Upper lobe of left lung (tissue), 4 donors: ENCODE measurements around the gene ITPK1.

Experiments
- CTCF ChIP-seq, 6 experiments: fragments of 450-650 bp in 4 of 6; fragments of 200-600 bp in 2 of 6; sonication (generic) in 2 of 6; IDR thresholded peaks; one replicate each; pipeline ENCODE4 v1.5.1; 2016 to 2019; ENCODE audit warnings: antibody characterized with exemption in 6 of 6
- EP300 ChIP-seq, 4 donors: sonication (generic); formaldehyde crosslinking; IDR thresholded peaks; one replicate each; pipeline ENCODE4 v1.5.1; 2017; ENCODE audit warnings: antibody characterized with exemption in 4 of 4, control low read depth in 2 of 4
- POLR2A ChIP-seq, 4 donors: fragments of 450-650 bp; IDR thresholded peaks; one replicate each; pipeline ENCODE4 v1.5.1; 2016 to 2017; ENCODE audit warnings: antibody characterized with exemption in 4 of 4, mild to moderate bottlenecking in 2 of 4
- POLR2AphosphoS5 ChIP-seq, 2 donors: sonication (generic); formaldehyde crosslinking; IDR thresholded peaks; one replicate each; pipeline ENCODE4 v1.5.1; 2017; ENCODE audit warnings: antibody characterized with exemption in 2 of 2

- TF ChIP-seq CTCF (IDR thresholded peaks at IDR 0.05) (no peak), POLR2A (IDR thresholded peaks at IDR 0.05) (no peak), POLR2AphosphoS5 (IDR thresholded peaks at IDR 0.05) (no peak), EP300 (IDR thresholded peaks at IDR 0.05) (no peak)
Measured at GRCh38 chr14:92951261-92951660, 164.5 kb downstream of the ITPK1 start.
